CMK (cell line): ENCODE measurements around the gene SLC66A2.
"Not testable (repeated sequence)": the region's sequence is repeated elsewhere in the genome, so short reads cannot be mapped to it uniquely, and the experiment has no call there.

Experiments used
- DNase-seq: peaks from one replicate; pipeline ENCODE4 v3.0.0-alpha.2; 2010; ENCODE audit warnings: low read depth

SLC66A2 gene

GRCh38 chr18:79970419-79971133 lies 19.1 kb upstream of the SLC66A2 start:
- DNase-seq = no peak

- DNase-seq = no peak
These were observed 13.9 kb upstream of the SLC66A2 start for GRCh38 chr18:79965119-79965902.

- no peak for DNase-seq
These were observed 13.1 kb upstream of the SLC66A2 start, which contains the start of gene HSBP1L1 for GRCh38 chr18:79964330-79965118. Gene HSBP1L1, plus strand, starts transcription at chr18:79964643. Its CDS starts 93 bp downstream, at chr18:79964736.

- no peak for DNase-seq
These were observed 12.3 kb upstream of the SLC66A2 start for GRCh38 chr18:79963658-79964329.

GRCh38 chr18:79962835-79963657 lies 11.6 kb upstream of the SLC66A2 start:
- DNase-seq = no peak

- no peak for DNase-seq
These were observed 10.9 kb upstream of the SLC66A2 start for GRCh38 chr18:79962311-79962710.

DNA sequence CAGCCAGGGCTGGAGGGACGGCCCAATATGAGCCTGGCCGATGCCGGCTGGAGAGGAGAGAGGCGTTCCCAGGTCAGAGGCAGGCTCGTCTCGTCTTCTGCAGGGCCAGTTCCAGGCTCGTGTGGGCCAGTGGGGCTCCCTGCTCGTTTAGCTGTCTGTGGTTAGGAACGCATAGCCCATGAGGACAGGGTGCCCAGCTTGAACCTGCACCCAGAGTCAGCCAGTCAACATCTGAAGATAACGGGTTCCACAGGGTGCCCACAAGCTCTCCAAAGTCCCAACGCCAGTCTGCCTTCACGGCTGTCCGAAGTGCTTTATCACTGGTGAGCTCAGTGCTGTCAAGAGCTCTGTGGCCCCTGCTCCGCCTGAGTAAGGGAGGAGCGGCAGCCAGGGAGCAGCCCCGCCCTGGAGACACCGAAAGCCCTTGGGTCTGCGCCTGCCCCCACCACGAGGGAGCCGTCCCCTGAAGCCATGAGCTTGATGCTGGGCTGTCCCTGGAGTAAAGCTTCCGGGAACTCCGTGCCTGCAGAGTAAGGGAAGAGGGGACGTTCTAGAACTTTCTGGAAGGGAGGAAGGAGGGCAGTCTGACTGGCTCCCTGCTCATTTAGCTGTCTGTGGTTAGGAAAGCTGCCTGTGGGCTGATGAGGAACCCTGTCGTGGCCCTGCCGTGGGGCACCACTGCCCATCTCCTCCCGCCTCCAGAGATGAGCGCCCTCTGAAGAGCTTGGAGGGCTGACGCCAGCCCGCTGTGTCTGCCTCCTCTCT lies 10.3 kb upstream of the SLC66A2 start:
- no peak for DNase-seq

DNA sequence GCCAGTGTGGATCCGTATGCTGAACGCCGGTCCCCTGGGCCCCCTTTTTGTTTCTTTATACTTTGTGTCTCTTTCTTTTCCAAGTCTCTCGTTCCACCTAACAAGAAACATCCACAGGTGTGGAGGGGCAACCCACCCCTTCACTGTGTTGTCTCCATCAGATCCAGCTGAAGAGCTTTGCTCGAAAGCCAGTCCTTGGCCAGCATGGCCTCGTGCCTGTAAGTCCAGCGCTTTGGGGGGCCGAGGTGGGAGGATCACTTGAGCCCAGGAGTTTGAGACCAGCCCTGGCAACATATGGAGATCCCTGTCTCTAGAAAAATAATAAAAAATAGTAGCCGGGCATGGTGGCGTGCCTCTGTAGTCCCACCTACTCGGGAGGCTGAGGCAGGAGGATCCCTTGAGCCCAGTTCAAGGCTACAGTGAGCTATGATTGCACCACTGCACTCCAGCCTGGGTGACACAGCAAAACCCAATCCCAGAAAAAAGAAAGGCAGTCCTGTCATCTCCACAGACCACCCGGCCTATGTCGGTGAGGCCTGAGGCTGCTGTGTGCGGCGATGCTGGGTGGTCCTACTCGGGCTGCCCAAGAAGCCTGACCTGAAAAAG lies 9.6 kb upstream of the SLC66A2 start:
- DNase-seq = no peak

DNA sequence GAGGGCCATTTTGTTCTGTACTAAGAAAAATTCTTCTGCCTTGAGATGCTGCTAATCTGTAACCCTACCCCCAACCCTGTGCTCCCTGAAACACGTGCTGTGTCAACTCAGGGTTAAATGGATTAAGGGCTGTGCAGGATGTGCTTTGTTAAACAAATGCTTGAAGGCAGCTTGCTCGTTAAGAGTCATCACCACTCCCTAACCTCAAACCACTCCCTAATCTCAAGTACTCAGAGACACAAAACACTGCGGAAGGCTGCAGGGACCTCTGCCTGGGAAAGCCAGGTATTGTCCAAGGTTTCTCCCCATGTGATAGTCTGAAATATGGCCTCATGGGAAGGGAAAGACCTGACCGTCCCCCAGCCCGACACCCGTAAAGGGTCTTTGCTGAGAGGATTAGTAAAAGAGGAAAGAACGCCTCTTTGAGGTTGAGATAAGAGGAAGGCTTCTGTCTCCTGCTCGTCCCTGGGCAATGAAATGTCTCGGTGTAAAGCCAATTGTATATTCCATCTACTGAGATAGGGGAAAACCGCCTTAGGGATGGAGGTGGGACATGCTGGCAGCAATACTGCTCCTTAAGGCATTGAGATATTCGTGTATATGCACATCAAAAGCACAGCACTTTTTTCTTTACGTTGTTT lies 8.8 kb upstream of the SLC66A2 start:
- DNase-seq = not testable (repeated sequence)

DNA sequence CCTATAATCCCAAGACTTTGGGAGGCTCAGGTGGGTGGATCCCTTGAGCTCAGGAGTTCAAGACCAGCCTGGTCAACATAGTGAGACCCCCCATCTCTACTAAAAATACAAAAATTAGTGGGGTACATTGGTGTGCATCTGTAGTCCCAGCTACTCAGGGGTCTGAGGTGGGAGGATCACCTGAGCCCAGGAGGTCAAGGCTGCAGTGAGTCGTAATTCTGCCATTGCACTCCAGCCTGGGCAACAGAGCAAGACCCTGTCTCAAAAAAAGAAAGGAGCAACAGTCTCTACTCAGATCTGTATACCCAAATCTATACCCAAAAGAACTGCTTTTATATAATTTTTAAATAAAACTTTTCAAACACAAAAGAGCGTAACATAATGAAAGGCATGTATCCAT lies 7.5 kb upstream of the SLC66A2 start:
- DNase-seq = no peak

DNA sequence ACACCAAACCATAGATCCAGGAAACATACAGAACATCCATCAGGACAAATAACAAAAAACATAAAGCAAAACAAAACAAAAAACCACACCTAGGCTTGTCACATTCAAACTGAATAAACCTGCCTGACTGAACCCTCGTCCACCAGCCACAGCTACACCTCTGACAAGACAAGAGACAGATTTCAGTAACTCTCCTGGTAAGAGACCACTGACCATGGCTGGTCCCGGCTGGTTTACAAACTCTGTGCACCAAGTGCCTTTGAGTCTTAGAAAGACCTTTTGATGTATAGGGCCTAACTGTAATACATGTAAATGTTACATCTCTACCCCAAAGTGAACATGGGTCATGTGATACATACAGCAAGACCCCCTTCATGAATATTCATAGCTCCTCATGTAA lies 4.8 kb upstream of the SLC66A2 start:
- no peak for DNase-seq

DNA sequence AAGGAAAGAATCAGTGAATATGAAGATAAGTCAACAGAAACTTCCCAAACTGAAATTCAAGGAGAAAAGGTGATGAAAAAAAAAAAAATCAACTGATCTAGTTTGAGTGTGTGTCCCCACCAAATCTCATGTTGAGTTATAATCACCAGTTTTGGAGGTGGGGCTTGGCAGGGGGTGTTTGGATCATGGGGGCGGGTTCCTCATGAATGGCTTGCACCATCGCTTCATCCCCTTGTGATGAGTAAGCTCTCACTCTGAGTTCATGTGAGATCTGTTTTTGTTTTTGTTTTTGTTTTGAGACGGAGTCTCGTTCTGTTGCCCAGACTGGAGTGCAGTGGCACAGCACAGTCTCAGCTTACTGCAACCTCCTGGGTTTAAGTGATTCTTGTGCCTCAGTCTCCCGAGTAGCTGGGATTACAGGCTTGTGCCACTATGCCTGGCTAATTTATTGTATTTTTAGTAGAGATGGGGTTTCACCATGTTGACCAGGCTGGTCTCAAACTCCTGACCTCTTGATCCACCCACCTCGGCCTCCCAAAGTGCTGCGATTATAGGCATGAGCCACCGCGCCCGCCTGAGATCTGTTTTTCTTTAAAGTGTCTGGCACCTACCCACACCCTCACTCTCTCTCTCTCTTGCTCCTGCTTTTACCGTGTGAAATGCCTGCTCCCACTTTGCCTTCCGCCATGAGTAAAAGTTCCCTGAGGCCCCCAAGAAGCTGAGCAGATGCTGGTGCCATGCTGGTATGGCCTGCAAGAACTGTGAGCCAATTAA lies 4.0 kb upstream of the SLC66A2 start:
- DNase-seq = no peak

- no peak for DNase-seq
These were observed 3.3 kb upstream of the SLC66A2 start for GRCh38 chr18:79954791-79955190.

GRCh38 chr18:79953971-79954651 lies 2.7 kb upstream of the SLC66A2 start:
- no peak for DNase-seq

GRCh38 chr18:79952996-79953559 lies 1.6 kb upstream of the SLC66A2 start:
- no peak for DNase-seq

DNA sequence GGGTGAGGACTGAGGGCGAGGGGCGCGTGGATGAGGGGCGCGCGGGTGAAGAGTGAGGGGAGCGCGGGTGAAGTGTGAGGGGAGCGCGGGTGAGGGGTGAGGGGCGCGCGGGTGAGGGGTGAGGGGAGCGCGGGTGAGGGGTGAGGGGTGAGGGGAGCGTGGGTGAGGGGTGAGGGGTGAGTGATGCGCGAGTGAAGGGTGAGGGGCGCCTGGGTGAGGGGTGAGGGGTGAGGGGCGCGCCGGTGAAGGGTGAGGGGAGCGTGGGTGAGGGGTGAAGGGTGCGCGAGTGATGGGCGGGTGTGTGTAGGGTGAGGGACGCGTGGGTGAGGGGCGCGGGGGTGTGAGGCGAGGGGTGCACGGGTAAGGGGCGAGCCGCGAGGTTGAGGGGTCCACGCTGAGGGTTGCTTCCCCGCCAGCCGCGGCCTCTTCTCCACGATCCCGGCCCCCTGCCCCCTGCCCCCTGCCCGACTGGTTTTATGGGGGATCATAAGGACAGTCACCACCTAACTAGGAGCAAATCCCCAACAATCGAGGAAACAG lies 1.1 kb upstream of the SLC66A2 start:
- no peak for DNase-seq
